HG03520 (cell line): Measurements from ENCODE around the gene KLHL7.
"Not testable (repeated sequence)": the region's sequence is repeated elsewhere in the genome, so short reads cannot be mapped to it uniquely, and the experiment has no call there.

Source experiments
- ATAC-seq: cut with Tn5 transposase; IDR thresholded peaks from one replicate; pipeline ENCODE4 v1.9.1; 2021; ENCODE audit warnings: mild to moderate bottlenecking, moderate library complexity; ENCODE audit not compliant: unreplicated experiment

Gene KLHL7

DNA sequence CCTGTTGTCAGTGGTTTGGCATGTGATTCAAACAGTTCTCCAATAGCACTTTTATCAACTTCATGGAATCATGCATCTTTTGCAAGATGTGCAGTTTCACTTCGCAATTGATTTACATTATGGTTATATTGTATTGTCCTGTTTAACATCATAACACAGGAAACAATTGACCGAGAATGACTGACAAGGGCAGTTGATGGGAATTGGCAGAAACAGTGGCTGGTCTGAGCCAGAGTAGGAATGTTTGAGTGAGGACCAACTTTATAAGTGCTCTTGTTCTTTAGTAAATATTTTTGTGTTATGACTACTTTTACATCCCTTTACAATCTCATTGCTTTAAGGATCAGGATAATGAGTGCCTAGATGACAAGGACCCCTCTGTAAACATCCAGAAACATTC lies 2.2 kb downstream of the KLHL7 start:
- no peak for ATAC-seq

GRCh38 chr7:23108995-23109394 lies 3.4 kb downstream of the KLHL7 start:
- no peak for ATAC-seq

DNA sequence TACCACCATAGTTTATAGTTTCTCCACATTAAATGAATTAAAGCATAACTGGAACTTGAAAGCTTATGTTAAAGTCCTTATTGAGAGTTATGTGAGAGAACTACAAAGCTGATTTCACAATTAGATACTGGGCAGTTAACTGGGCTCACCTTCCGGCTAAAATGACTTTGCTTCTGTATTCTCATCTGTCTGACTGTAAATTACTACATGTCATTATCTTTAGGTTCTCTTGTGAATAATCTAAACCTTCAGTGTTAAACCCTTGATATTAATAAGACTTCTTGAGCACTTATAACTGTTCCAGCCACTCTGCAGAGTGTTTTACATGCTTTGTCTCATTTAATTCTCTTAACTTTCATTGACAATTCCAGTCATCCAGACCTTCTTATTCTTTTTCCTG lies 3.9 kb downstream of the KLHL7 start:
- no peak for ATAC-seq

DNA sequence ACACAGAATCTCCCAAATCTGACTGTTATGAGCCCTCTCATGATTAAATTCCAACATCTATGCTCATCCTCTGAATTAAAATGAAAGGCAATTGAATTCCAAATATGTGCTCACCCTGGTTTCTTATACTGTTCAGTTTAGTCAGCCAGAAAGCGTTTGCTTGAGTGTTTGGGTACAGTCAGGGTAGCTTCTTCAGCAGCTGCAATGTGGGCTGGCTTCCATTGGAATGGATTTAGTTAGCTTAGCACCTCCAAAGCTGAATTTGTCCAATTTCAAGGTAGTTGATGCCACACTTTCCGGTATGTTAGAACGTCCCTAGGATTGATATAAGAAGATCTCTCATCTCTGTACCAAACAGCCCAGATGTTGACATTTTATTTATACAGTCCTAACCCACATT lies 9.3 kb downstream of the KLHL7 start:
- ATAC-seq, result no peak

- ATAC-seq, result no peak
Measured at GRCh38 chr7:23115991-23116390, 10.4 kb downstream of the KLHL7 start.

DNA sequence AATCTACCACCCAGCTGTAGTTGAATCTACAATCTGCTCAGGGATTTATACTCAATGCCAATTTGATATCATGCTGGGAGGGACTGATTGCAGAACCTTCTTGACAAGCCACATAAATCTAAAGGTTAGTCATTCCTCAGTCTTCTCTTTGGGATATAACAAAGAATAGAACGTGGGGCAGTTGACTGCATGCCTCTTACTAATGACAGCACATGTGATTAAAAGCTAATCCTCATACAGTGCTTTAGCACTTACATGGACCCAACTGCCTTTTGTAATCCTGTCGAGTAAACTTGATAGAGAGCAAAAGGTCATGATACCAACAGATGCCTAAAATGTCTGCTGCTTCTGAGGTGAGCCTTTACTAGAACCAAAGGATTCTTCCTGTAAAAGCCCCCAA lies 12.3 kb downstream of the KLHL7 start:
- ATAC-seq, result no peak

GRCh38 chr7:23120106-23120505 lies 14.5 kb downstream of the KLHL7 start:
- ATAC-seq, result no peak

DNA sequence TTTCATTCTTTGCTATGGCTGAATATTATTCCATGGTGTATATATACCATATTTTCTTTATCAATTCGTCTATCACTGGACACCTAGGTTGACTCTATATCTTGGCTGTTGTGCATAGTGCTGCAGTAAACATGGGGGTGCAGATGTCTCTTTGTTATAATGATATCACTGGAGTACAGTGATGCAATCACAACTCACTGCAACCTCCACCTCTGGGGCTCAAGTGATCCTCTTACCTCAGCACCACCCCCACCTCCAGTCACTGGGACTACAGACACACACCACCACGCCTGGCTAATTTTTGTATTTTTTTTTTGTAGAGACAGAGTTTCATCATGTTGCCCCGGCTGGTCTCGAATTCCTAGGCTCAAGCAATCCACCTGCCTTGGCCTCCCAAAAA lies 15.6 kb downstream of the KLHL7 start:
- no peak for ATAC-seq

- ATAC-seq, result no peak
Measured at GRCh38 chr7:23123007-23123406, 17.4 kb downstream of the KLHL7 start.

DNA sequence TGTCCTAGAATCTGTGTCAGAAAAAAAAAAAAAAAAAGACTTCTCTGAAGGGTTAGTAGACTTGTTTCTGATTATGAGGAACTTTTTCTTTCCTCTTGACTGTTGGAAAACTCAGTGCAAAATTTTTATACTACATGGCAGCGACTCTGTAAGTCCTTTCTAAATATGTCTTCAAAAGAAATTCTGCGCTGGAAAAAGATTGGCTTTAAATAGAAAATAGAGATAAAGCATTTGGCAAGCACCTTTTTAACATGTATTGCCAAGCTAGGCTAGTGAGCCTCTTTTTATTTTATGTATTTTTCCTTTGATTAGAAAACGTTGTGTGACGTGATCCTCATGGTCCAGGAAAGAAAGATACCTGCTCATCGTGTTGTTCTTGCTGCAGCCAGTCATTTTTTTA lies 17.9 kb downstream of the KLHL7 start:
- ATAC-seq, result no peak

DNA sequence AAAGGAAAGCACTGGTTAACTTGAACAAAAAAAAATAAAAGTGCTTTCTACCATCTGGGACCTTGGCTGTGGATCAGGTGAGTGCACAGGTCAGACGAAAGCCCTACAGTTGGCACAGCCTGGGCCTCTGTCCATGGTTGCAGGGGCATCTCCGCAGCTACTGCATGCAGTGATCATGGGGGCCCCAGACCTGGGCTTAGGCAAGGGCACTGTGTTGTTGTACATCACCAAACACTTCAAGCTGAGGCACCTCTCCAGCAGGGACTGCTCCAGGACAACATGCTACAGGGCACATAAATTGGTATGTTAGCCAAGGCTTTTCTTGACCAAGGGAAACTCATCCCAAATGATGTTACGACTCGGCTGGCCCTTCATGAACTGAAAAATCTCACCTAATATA lies 23.5 kb downstream of the KLHL7 start:
- ATAC-seq, result no peak

DNA sequence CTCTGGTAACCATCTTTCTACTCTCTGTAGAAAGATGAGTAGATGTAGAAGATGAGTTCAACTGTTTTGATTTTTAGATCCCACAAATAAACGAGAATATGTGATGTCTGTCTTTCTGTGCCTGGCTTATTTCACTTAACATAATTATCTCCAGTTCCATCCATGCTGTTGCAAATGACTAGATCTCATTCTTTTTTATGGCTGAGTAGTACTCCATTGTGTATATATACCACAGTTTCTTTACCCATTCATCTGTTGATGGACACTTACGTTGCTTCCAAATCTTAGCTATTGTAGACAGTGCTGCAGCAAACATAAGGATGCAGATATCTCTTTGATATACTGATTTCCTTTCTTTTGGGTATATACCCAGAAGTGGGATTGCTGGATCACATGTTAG lies 26.2 kb downstream of the KLHL7 start:
- not testable (repeated sequence) for ATAC-seq

GRCh38 chr7:23133797-23134196 lies 28.2 kb downstream of the KLHL7 start:
- no peak for ATAC-seq

- ATAC-seq, result no peak
Measured at GRCh38 chr7:23135755-23136154, 30.2 kb downstream of the KLHL7 start.

GRCh38 chr7:23136216-23136615 lies 30.6 kb downstream of the KLHL7 start:
- no peak for ATAC-seq

DNA sequence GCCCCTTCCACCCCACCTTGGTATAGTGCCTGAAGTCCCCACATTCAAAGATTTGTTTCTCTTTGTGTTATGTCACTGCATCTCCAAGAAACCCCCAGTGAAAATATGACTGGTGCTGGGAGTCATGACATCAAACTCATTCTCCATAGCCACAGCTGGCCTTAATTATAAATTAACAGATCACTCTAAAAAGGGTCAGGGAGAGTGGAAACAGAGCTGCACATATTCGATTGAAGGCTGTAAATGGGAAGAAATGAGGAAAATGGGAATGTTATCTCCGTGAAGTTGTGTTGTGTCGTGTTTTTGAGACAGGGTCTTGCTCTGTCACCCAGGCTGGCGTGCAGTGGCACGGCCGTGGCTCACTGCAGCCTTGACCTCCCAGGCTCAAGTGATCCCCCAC lies 52.1 kb downstream of the KLHL7 start:
- ATAC-seq, result no peak

DNA sequence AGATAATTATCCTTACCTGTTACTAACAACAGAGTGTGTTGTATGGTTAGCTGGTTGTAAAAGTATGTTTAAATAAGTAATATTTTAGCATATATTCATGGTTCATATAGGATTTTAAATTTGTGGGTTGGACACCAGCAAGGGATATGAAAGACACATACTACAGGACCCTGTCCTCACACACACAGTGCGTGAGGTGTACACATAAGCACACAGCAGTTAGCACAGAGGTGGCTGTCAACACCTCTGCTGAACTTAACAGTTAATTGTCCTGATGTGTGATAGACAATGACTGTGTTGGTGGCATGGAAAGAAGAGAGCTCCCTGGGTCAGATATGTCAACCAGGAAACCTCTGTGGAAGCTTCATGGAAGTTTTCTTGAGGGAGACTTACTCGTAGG lies 53.0 kb downstream of the KLHL7 start:
- ATAC-seq, result no peak

DNA sequence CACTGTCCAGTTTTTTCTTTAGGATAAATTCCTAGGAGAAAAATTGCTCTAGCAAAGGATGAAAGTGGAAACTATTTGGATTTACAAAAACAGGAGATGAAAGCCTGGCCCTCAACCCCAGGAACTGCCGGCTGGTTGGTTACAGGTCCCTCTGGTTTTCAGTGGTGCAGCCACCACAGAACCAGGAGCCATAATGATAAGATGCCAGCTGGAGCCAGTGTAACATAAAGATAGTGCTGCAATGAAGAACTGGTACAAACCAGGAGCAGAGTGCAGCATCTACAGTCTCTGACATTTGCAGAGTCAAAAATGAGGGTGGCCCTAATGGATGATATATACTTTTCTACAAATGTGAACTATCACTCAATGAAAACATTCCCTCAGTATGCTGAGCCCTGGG lies 55.9 kb downstream of the KLHL7 start:
- no peak for ATAC-seq

DNA sequence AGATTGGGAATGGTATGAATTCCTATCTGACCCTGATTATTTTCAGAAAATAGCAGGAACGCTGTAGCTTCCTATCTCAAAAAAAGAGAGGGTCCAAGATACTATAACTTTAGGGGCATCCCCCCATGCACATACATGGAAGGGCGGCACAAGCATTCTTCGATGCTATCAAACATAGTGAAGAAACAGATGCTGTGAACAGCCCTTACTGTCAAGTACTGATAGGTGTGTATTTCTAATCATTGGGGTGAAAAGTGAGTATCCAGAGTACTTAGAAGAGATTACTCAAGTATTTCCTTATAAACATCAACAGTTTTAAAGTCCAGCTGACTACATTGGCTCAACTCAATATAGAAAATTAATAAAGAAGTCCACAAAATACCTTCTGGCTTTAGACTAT lies 59.3 kb downstream of the KLHL7 start:
- no peak for ATAC-seq

DNA sequence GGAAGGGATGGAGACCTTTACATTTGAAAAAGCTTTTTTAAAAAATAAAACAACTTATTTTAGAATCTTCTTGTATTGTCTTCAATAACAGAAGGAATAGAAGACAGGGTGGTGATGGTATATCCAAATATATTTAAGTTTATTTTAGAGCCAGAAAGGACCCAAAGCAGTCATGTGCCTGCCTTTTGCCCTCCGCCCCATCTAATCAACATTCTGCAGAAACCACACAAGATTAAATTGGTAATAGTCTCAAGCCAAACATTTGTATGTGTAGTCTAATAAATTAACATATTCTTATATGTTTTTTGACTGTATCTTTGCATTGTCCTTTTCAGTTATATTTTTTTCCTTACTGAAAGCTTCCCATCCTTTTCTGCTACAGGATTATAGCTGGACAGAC lies 59.7 kb downstream of the KLHL7 start:
- no peak for ATAC-seq

DNA sequence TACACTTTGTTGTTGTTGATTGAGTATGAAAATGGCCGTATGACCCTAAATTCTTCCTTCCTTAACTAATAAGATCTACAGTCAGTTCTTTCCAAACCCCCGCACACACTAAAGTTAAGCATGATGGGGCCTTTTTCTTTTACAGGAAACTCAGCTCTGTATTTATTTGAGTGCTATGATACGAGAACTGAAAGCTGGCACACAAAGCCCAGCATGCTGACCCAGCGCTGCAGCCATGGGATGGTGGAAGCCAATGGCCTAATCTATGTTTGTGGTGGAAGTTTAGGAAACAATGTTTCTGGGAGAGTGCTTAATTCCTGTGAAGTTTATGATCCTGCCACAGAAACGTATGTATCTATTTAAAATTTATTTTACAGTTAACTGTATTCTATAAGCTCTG lies 62.1 kb downstream of the KLHL7 start:
- no peak for ATAC-seq

GRCh38 chr7:23168111-23168885 lies 62.7 kb downstream of the KLHL7 start:
- ATAC-seq, result no peak

- no peak for ATAC-seq
Measured at GRCh38 chr7:23175938-23176337, 70.4 kb downstream of the KLHL7 start.
